Astrocyte (in vitro differentiated cells and primary cell): Measurements from ENCODE around the gene KRT83. TPM values are rescaled to one million over a fixed set of nuclear protein-coding genes. Genes with fewer than 3 reads are reported as not detected.

Experiments used
- DNase-seq: peaks from one replicate; pipeline ENCODE4 v3.0.0-alpha.2; 2010; ENCODE audit warnings: low read depth
- FAIRE-seq: peaks from 2 replicates; lab custom pipeline; 2011; peaks lifted over from hg19 to GRCh38; lab: Jason Lieb, UNC
- H2AFZ ChIP-seq: 2 replicates; pipeline ENCODE4 v1.6.0; 2012; ENCODE audit warnings: low read depth, low read length, inconsistent platforms
- H3K27ac ChIP-seq: 2 replicates; pipeline ENCODE4 v1.5.1; 2011; ENCODE audit warnings: low read depth, low read length, inconsistent platforms
- H3K27me3 ChIP-seq: 2 replicates; pipeline ENCODE4 v1.6.0; 2011; ENCODE audit warnings: low read length, inconsistent platforms; ENCODE audit not compliant: insufficient read depth
- H3K36me3 ChIP-seq: 2 replicates; pipeline ENCODE4 v1.5.1; 2011; ENCODE audit warnings: low read length, inconsistent platforms; ENCODE audit not compliant: insufficient read depth
- H3K4me1 ChIP-seq: 2 replicates; pipeline ENCODE4 v1.5.1; 2011; ENCODE audit warnings: low read length, inconsistent platforms; ENCODE audit not compliant: insufficient read depth
- H3K4me2 ChIP-seq: 2 replicates; pipeline ENCODE4 v1.6.0; 2012; ENCODE audit warnings: low read length, inconsistent platforms
- H3K4me3 ChIP-seq: 2 replicates; pipeline ENCODE4 v1.5.1; 2011; ENCODE audit warnings: low read depth, mild to moderate bottlenecking, low read length, inconsistent platforms; ENCODE audit not compliant: insufficient read depth
- H3K79me2 ChIP-seq: 2 replicates; pipeline ENCODE4 v1.6.0; 2012; ENCODE audit warnings: mild to moderate bottlenecking, low read length, inconsistent platforms; ENCODE audit not compliant: insufficient read depth
- H3K9ac ChIP-seq: 2 replicates; pipeline ENCODE4 v1.6.0; 2012; ENCODE audit warnings: mild to moderate bottlenecking, low read length, inconsistent platforms
- H3K9me3 ChIP-seq: 2 replicates; pipeline ENCODE4 v1.5.1; 2012; ENCODE audit warnings: low read depth, mild to moderate bottlenecking, low read length, inconsistent platforms; ENCODE audit not compliant: insufficient read depth
- H4K20me1 ChIP-seq: 2 replicates; pipeline ENCODE4 v1.6.0; 2012; ENCODE audit warnings: low read length, inconsistent platforms; ENCODE audit not compliant: insufficient read depth
- H3K27ac Mint-ChIP-seq: one replicate; pipeline ENCODE4 v1.8.0; 2021; ENCODE audit warnings: mild to moderate bottlenecking, mixed read lengths; ENCODE audit not compliant: unreplicated experiment
- H3K27me3 Mint-ChIP-seq: one replicate; pipeline ENCODE4 v1.8.0; 2021; ENCODE audit warnings: low read depth, mixed read lengths; ENCODE audit not compliant: unreplicated experiment
- H3K36me3 Mint-ChIP-seq: one replicate; pipeline ENCODE4 v1.8.0; 2021; ENCODE audit warnings: low read depth, mixed read lengths; ENCODE audit not compliant: unreplicated experiment
- H3K4me1 Mint-ChIP-seq: one replicate; pipeline ENCODE4 v1.8.0; 2021; ENCODE audit warnings: low read depth, mixed read lengths; ENCODE audit not compliant: unreplicated experiment
- H3K4me3 Mint-ChIP-seq: one replicate; pipeline ENCODE4 v1.8.0; 2021; ENCODE audit warnings: mild to moderate bottlenecking, moderate library complexity, mixed read lengths; ENCODE audit not compliant: unreplicated experiment
- H3K9me3 Mint-ChIP-seq: one replicate; pipeline ENCODE4 v1.8.0; 2021; ENCODE audit warnings: mild to moderate bottlenecking, mixed read lengths; ENCODE audit not compliant: unreplicated experiment
- CTCF ChIP-seq: IDR thresholded peaks from 2 replicates; pipeline ENCODE4 v1.5.1; 2011; ENCODE audit warnings: low read depth, mild to moderate bottlenecking, inconsistent platforms, low read length, moderate library complexity; ENCODE audit not compliant: insufficient read depth
- EZH2 ChIP-seq: IDR thresholded peaks from 2 replicates; pipeline ENCODE4 v1.6.1; 2012; ENCODE audit warnings: mild to moderate bottlenecking, low read length, inconsistent platforms; ENCODE audit not compliant: insufficient read depth
- total RNA-seq: library from RNA; stranded (reverse); gene quantifications from 2 replicates; pipeline ENCODE4 v1.2.1, GENCODE V29; 2021

Gene KRT83
- total RNA-seq, 1 donor from 2014 or later = not detected

GRCh38 chr12:52308806-52309425, 12.3 kb downstream of the KRT83 start:
- Histone ChIP-seq H3K9ac (no peak overlapping the region), H3K36me3 (no peaks in the 10 kb centered on the region), H3K4me3 (no peak overlapping the region), H2AFZ (peak overlapping the region; percentile 92), H3K79me2 (no peaks in the 10 kb centered on the region), H3K27me3 (peaks cover 37% of the 10 kb centered on the region), H3K27ac (no peak overlapping the region), H4K20me1 (no peaks in the 10 kb centered on the region), H3K4me1 (peaks cover 8% of the 10 kb centered on the region), H3K4me2 (peak overlapping the region; percentile 93), H3K9me3 (no peaks in the 10 kb centered on the region)
- peaks cover 93% of the 10 kb centered on the region for H3K27me3 Mint-ChIP-seq
- no peaks in the 10 kb centered on the region for H3K9me3 Mint-ChIP-seq
- no peak for DNase-seq
- TF ChIP-seq EZH2 (no peak), CTCF (no peak)
- H3K4me1 Mint-ChIP-seq = peaks cover 10% of the 10 kb centered on the region
- peak overlapping the region; percentile 79 for H3K4me3 Mint-ChIP-seq
- no peak for FAIRE-seq
- no peaks in the 10 kb centered on the region for H3K36me3 Mint-ChIP-seq
- no peak overlapping the region for H3K27ac Mint-ChIP-seq

- Mint-ChIP-seq H3K9me3 (no peaks in the 10 kb centered on the region), H3K27me3 (peaks cover 85% of the 10 kb centered on the region), H3K36me3 (no peaks in the 10 kb centered on the region), H3K27ac (no peak overlapping the region), H3K4me1 (peaks cover 10% of the 10 kb centered on the region), H3K4me3 (peak overlapping the region; percentile 79)
- H3K9me3 ChIP-seq = no peaks in the 10 kb centered on the region
- peak overlapping the region; percentile 20 for H3K9ac ChIP-seq
- TF ChIP-seq EZH2 (no peak), CTCF (no peak)
- peak overlapping the region; percentile 57 for H3K4me3 ChIP-seq
- DNase-seq = peak; percentile 34
- no peak for FAIRE-seq
- H3K4me1 ChIP-seq = peaks cover 8% of the 10 kb centered on the region
- H3K27ac ChIP-seq = no peak overlapping the region
- peaks cover 37% of the 10 kb centered on the region for H3K27me3 ChIP-seq
- H3K36me3 ChIP-seq = no peaks in the 10 kb centered on the region
- peak overlapping the region; percentile 92 for H2AFZ ChIP-seq
- H3K4me2 ChIP-seq = peak overlapping the region; percentile 93
- no peaks in the 10 kb centered on the region for H3K79me2 ChIP-seq
- no peaks in the 10 kb centered on the region for H4K20me1 ChIP-seq
Observed at GRCh38 chr12:52307836-52308805, 13.1 kb downstream of the KRT83 start.
